ENCODE data around the gene CPM. TPM values are rescaled to one million over a fixed set of nuclear protein-coding genes. Genes with fewer than 3 reads are reported as not detected.
"Not testable (repeated sequence)": the region's sequence is repeated elsewhere in the genome, so short reads cannot be mapped to it uniquely, and the experiment has no call there.

Gene CPM
- total RNA-seq, 1 experiment from 2014 or later = 0.89 TPM

- BruUV-seq (replicated peaks) = no TSS peak
- intact Hi-C loops (cut with micrococcal nuclease) = loop anchor here (2.0 kb wide), 1 partner anchor 265 kb away; no protein-coding TSS in a partner anchor
Measured at GRCh38 chr12:68865399-68866164, 67.4 kb downstream of the CPM start.

DNA sequence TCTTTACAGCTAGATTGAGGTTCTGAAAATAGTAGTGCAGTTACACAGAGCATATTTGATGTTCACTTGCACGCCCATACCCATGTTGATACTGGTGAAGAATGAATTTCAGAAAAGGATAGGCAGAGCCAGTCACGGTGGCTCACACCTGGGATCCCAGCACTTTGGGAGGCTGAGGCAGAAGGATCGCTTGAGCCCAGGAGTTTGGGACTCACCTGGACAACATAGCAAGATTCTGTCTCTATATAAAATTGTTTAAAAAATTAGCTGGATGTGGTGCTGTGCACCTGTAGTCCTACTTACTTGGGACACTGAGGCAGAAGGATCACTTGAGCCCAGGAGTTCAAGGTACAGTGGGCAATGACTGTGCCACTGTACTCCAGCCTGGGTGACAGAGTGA lies 68.4 kb downstream of the CPM start:
- Mint-ChIP-seq H3K9me3 (ENCODE audit: unreplicated experiment) (no peaks in the 10 kb centered on the region), H3K27ac (ENCODE audit: low read depth, unreplicated experiment) (no peak overlapping the region), H3K27me3 (ENCODE audit: insufficient read depth, unreplicated experiment) (no peaks in the 10 kb centered on the region), H3K4me1 (ENCODE audit: insufficient read depth, unreplicated experiment) (no peaks in the 10 kb centered on the region), H3K36me3 (ENCODE audit: insufficient read depth, unreplicated experiment) (peaks cover 25% of the 10 kb centered on the region), H3K4me3 (ENCODE audit: unreplicated experiment) (no peak overlapping the region)
- no TSS peak for BruUV-seq (replicated peaks)
- intact Hi-C loops (cut with micrococcal nuclease) = loop anchor here (1.0 to 5.0 kb wide), 3 partner anchors 206 to 388 kb away; no protein-coding TSS in a partner anchor
- POLR2A ChIA-PET = no interaction called here
- TF ChIP-seq, protein P1, sequence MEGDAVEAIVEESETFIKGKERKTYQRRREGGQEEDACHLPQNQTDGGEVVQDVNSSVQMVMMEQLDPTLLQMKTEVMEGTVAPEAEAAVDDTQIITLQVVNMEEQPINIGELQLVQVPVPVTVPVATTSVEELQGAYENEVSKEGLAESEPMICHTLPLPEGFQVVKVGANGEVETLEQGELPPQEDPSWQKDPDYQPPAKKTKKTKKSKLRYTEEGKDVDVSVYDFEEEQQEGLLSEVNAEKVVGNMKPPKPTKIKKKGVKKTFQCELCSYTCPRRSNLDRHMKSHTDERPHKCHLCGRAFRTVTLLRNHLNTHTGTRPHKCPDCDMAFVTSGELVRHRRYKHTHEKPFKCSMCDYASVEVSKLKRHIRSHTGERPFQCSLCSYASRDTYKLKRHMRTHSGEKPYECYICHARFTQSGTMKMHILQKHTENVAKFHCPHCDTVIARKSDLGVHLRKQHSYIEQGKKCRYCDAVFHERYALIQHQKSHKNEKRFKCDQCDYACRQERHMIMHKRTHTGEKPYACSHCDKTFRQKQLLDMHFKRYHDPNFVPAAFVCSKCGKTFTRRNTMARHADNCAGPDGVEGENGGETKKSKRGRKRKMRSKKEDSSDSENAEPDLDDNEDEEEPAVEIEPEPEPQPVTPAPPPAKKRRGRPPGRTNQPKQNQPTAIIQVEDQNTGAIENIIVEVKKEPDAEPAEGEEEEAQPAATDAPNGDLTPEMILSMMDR (IDR thresholded peaks at IDR 0.05; ENCODE audit: unreplicated experiment) = no peak
- CTCF ChIA-PET = interaction anchor here (0.6 to 0.9 kb wide), 2 partner anchors 37 to 823 kb away, joined by 3 to 4 read pairs; no protein-coding TSS in a partner anchor
- no peak for DNase-seq (ENCODE audit: unreplicated experiment)

More at GRCh38 chr12:68865399-68866164, 67.4 kb downstream of the CPM start:
- TF ChIP-seq, protein P1 (IDR thresholded peaks at IDR 0.05; ENCODE audit: unreplicated experiment) = no peak
- Mint-ChIP-seq H3K27ac (ENCODE audit: low read depth, unreplicated experiment) (no peak overlapping the region), H3K4me1 (ENCODE audit: insufficient read depth, unreplicated experiment) (no peaks in the 10 kb centered on the region), H3K9me3 (ENCODE audit: unreplicated experiment) (no peaks in the 10 kb centered on the region), H3K4me3 (ENCODE audit: unreplicated experiment) (no peak overlapping the region), H3K27me3 (ENCODE audit: insufficient read depth, unreplicated experiment) (no peaks in the 10 kb centered on the region), H3K36me3 (ENCODE audit: insufficient read depth, unreplicated experiment) (peaks cover 25% of the 10 kb centered on the region)
- DNase-seq (ENCODE audit: unreplicated experiment) = no peak
- POLR2A ChIA-PET = interaction anchor here (0.6 to 0.9 kb wide), 3 partner anchors 12 to 33 kb away, joined by 3 to 4 read pairs (median 3); no protein-coding TSS in a partner anchor
- CTCF ChIA-PET = no interaction called here

DNA sequence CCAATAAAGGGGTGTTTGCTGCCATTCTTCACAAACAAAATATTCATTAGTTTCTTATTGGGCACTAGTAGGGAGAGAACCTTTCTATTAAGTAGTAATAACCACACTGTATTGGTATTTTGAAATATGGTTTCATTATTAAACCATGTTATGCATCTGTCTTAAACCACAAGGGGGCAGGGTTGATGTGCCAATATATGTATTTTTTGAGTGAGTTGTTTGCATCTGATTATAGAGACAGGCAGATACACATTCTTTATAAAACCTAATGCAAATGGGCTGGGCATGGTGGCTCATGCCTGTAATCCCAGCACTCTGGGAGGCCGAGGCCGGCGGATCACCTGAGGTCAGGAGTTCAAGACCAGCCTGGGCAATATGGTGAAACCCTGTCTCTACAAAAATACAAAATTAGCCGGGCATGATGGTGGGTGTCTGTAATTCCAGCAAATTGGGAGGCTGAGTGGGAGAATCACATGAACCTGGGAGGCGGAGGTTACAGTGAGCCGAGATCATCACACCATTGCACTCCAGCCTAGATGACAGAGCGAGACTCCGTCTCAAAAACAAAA lies 69.0 kb downstream of the CPM start:
- peaks cover 25% of the 10 kb centered on the region for H3K36me3 Mint-ChIP-seq (ENCODE audit: insufficient read depth, unreplicated experiment)
- H3K4me1 Mint-ChIP-seq (ENCODE audit: insufficient read depth, unreplicated experiment); POLR2A ChIA-PET; CTCF ChIA-PET; H3K27me3 Mint-ChIP-seq (ENCODE audit: insufficient read depth, unreplicated experiment); H3K4me3 Mint-ChIP-seq (ENCODE audit: unreplicated experiment); BruUV-seq (replicated peaks); H3K9me3 Mint-ChIP-seq (ENCODE audit: unreplicated experiment); H3K27ac Mint-ChIP-seq (ENCODE audit: low read depth, unreplicated experiment): not testable (repeated sequence)
- intact Hi-C loops (cut with micrococcal nuclease) = loop anchor here (1.0 to 5.0 kb wide), 3 partner anchors 206 to 388 kb away; no protein-coding TSS in a partner anchor
- TF ChIP-seq, protein P1 (IDR thresholded peaks at IDR 0.05; ENCODE audit: unreplicated experiment) = peak; percentile 40
- DNase-seq (ENCODE audit: unreplicated experiment) = peak; percentile 75

DNA sequence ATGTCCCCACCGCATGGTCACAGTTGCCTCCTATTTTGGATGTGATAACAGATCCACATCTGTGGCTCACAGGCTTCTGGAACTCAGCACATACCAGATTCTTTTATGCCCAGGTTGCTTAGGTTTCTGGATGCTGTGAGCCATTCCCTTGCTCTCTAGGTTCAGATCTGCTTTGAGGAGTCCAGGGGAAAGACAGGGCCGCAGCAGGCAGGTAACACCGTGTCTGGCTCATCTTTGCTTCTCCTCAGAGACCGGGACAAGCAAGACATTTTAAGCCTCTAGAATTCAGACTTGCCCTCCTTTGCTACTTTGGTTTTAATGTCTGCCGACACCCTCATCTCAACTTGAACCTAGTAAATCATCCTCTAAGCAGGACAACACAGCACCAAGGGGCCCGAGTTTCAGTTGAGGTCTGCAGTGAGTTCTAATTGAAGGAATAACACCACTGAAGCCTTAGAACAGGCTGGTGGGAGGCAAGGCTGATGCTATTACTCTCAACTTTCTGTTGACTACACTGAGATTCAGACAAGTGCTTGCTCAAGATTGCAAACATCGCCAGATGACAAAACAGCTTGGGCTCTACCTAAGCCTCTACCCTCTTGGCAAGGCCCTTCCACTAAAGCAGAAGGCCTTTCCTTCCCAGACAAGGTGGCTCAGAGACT lies 69.7 kb downstream of the CPM start:
- intact Hi-C loops (cut with micrococcal nuclease) = loop anchor here (5.0 kb wide), 1 partner anchor 389 kb away; no protein-coding TSS in a partner anchor
- ChIA-PET POLR2A (interaction anchor here (0.5 kb wide), 1 partner anchor 162 kb away, joined by 3 read pairs; no protein-coding TSS in a partner anchor), CTCF (interaction anchor here (0.6 to 1.9 kb wide), 4 partner anchors 180 to 323 kb away, joined by 3 to 5 read pairs (median 3); no protein-coding TSS in a partner anchor)
- Mint-ChIP-seq H3K9me3 (ENCODE audit: unreplicated experiment) (no peaks in the 10 kb centered on the region), H3K4me1 (ENCODE audit: insufficient read depth, unreplicated experiment) (no peaks in the 10 kb centered on the region), H3K4me3 (ENCODE audit: unreplicated experiment) (no peak overlapping the region), H3K27me3 (ENCODE audit: insufficient read depth, unreplicated experiment) (no peaks in the 10 kb centered on the region), H3K36me3 (ENCODE audit: insufficient read depth, unreplicated experiment) (peaks cover 25% of the 10 kb centered on the region), H3K27ac (ENCODE audit: low read depth, unreplicated experiment) (no peak overlapping the region)
- no TSS peak for BruUV-seq (replicated peaks)
- DNase-seq (ENCODE audit: unreplicated experiment) = no peak
- TF ChIP-seq, protein P1 (IDR thresholded peaks at IDR 0.05; ENCODE audit: unreplicated experiment) = no peak
